ENCODE data around the gene WASF3.

- peak; percentile 26 to 56 (median 50) for TF ChIP-seq CTCF (IDR thresholded peaks at IDR 0.05)
- no peak for TF ChIP-seq POLR2A (IDR thresholded peaks at IDR 0.05)
- no peak for TF ChIP-seq POLR2AphosphoS5 (IDR thresholded peaks at IDR 0.05)
- TF ChIP-seq EP300 (IDR thresholded peaks at IDR 0.05; ENCODE audit: low read depth), result no peak
Measured at GRCh38 chr13:26707122-26708006, 149.9 kb downstream of the WASF3 start.

Measured in transverse colon (tissue), 4 donors.